Neural cell (in vitro differentiated cells): Measurements from ENCODE around the gene UBAP1. TPM values are rescaled to one million over a fixed set of nuclear protein-coding genes. Genes with fewer than 3 reads are reported as not detected.
"Not testable (repeated sequence)": the region's sequence is repeated elsewhere in the genome, so short reads cannot be mapped to it uniquely, and the experiment has no call there.

Experiments
- H2AFZ ChIP-seq: fragments of 200-600, 300-800 bp; sonication (generic), shearing (Covaris generic); 2 replicates; pipeline ENCODE4 v1.6.0; 2014; ENCODE audit warnings: low read depth, mild to moderate bottlenecking, antibody characterized with exemption, low read length, moderate library complexity
- H3F3A ChIP-seq: fragments of 200-600 bp; shearing (Covaris generic); 2 replicates; pipeline ENCODE4 v1.6.1; 2016; ENCODE audit warnings: mild to moderate bottlenecking, moderate library complexity, mixed read lengths, antibody characterized with exemption, low read length; ENCODE audit not compliant: insufficient read depth, poor library complexity, severe bottlenecking
- H3K27ac ChIP-seq: fragments of 200-600, 300-800 bp; sonication (generic), shearing (Covaris generic); 2 replicates; pipeline ENCODE4 v1.5.1; 2014; ENCODE audit warnings: mild to moderate bottlenecking, low read length, moderate library complexity
- H3K27me3 ChIP-seq: fragments of 300-800, 200-600 bp; sonication (generic), shearing (Covaris generic); 2 replicates; pipeline ENCODE4 v1.6.0; 2014; ENCODE audit warnings: mild to moderate bottlenecking, low read depth, low read length, moderate library complexity; ENCODE audit not compliant: insufficient read depth
- H3K36me3 ChIP-seq: fragments of 300-800, 200-600 bp; sonication (generic), shearing (Covaris generic); 2 replicates; pipeline ENCODE4 v1.5.1; 2014; ENCODE audit warnings: mild to moderate bottlenecking, antibody characterized with exemption, low read length, moderate library complexity; ENCODE audit not compliant: insufficient read depth
- H3K4me2 ChIP-seq: fragments of 300-800, 200-600 bp; sonication (generic), shearing (Covaris generic); 2 replicates; pipeline ENCODE4 v1.6.0; 2014; ENCODE audit warnings: mild to moderate bottlenecking, low read length
- H3K4me3 ChIP-seq: fragments of 300-800, 200-600 bp; sonication (generic), shearing (Covaris generic); 2 replicates; pipeline ENCODE4 v1.5.1; 2014; ENCODE audit warnings: mild to moderate bottlenecking, low read length, moderate library complexity
- H3K79me2 ChIP-seq: fragments of 200-600 bp; shearing (Covaris generic); replicated peaks from 2 replicates; pipeline ENCODE4 v1.6.0; 2014; ENCODE audit warnings: mild to moderate bottlenecking, low read length, moderate library complexity; ENCODE audit not compliant: insufficient read depth
- H3K9ac ChIP-seq: fragments of 300-800, 200-600 bp; sonication (generic), shearing (Covaris generic); 2 replicates; pipeline ENCODE4 v1.6.1; 2016; ENCODE audit warnings: mild to moderate bottlenecking, low read length, mixed read lengths
- H3K9me2 ChIP-seq: fragments of 200-600 bp; shearing (Covaris generic); 2 replicates; pipeline ENCODE4 v1.6.1; 2016; ENCODE audit warnings: mild to moderate bottlenecking, low read length, mixed read lengths; ENCODE audit not compliant: insufficient read depth
- H3K9me3 ChIP-seq: fragments of 200-600, 300-800 bp; sonication (generic), shearing (Covaris generic); 2 replicates; pipeline ENCODE4 v1.6.1; 2016; ENCODE audit warnings: mild to moderate bottlenecking, mixed run types, low read length, moderate library complexity, mixed read lengths
- H4K20me1 ChIP-seq: fragments of 200-600 bp; shearing (Covaris generic); 2 replicates; pipeline ENCODE4 v1.6.1; 2016; ENCODE audit warnings: mild to moderate bottlenecking, mixed run types; ENCODE audit not compliant: insufficient read depth
- CTCF ChIP-seq: fragments of 450-650 bp; IDR thresholded peaks from 2 replicates; pipeline ENCODE4 v1.5.1; 2014; ENCODE audit warnings: antibody characterized with exemption, mild to moderate bottlenecking, moderate library complexity; ENCODE audit not compliant: poor library complexity, severe bottlenecking
- EP300 ChIP-seq: fragments of 450-650 bp; conservative IDR thresholded peaks from 2 replicates; pipeline ENCODE4 v1.6.1; 2014; ENCODE audit warnings: antibody characterized with exemption, mild to moderate bottlenecking, moderate library complexity; ENCODE audit not compliant: poor library complexity, severe bottlenecking
- EZH2 ChIP-seq: fragments of 200-600, 300-800 bp; shearing (Covaris generic), sonication (generic); IDR thresholded peaks from 2 replicates; pipeline ENCODE4 v1.6.1; 2014; ENCODE audit warnings: antibody characterized with exemption, low read length, borderline replicate concordance, mild to moderate bottlenecking; ENCODE audit not compliant: insufficient read depth, poor library complexity, severe bottlenecking
- MXI1 ChIP-seq: fragments of 450-650 bp; conservative IDR thresholded peaks from 2 replicates; pipeline ENCODE4 v1.6.1; 2014; ENCODE audit warnings: antibody characterized with exemption, mild to moderate bottlenecking; ENCODE audit not compliant: poor library complexity, severe bottlenecking
- POLR2AphosphoS5 ChIP-seq: IDR thresholded peaks from 2 replicates; pipeline ENCODE4 v1.6.1; 2012
- RAD21 ChIP-seq: fragments of 450-650 bp; conservative IDR thresholded peaks from 2 replicates; pipeline ENCODE4 v1.6.1; 2014; ENCODE audit warnings: antibody characterized with exemption, mild to moderate bottlenecking, moderate library complexity
- REST ChIP-seq: IDR thresholded peaks from 2 replicates; pipeline ENCODE4 v1.6.1; 2012; ENCODE audit warnings: borderline replicate concordance
- SMC3 ChIP-seq: fragments of 450-650 bp; conservative IDR thresholded peaks from 2 replicates; pipeline ENCODE4 v1.6.1; 2014; ENCODE audit warnings: antibody characterized with exemption, mild to moderate bottlenecking, moderate library complexity; ENCODE audit not compliant: poor library complexity
- TAF1 ChIP-seq: IDR thresholded peaks from 2 replicates; pipeline ENCODE4 v1.6.1; 2012; ENCODE audit warnings: low read depth
- polyA plus RNA-seq: library from polyadenylated mRNA; depleted of rRNA; stranded (reverse); fragments of >200 nt; gene quantifications from 2 replicates; pipeline ENCODE4 v1.2.3, GENCODE V29; 2014
- small RNA-seq, 3 experiments: library from RNA; depleted of rRNA; stranded (forward); fragments of <200 nt; gene quantifications; one replicate each; pipeline ENCODE3, GENCODE V24; 2012

Gene UBAP1
- polyA plus RNA-seq, 1 donor from 2014 or later = 35.1 TPM

GRCh38 chr9:34292552-34292951 is 113.7 kb downstream of the UBAP1 start:
- no peak overlapping the region for H3K27ac ChIP-seq
- no peaks in the 10 kb centered on the region for H3K27me3 ChIP-seq

GRCh38 chr9:34301064-34301463 is 122.2 kb downstream of the UBAP1 start:
- H3K27me3 ChIP-seq, H3K9me3 ChIP-seq, H3F3A ChIP-seq, H3K27ac ChIP-seq, H2AFZ ChIP-seq, H3K9ac ChIP-seq, H4K20me1 ChIP-seq, H3K9me2 ChIP-seq, H3K79me2 ChIP-seq, H3K36me3 ChIP-seq, H3K4me3 ChIP-seq, H3K4me2 ChIP-seq: not testable (repeated sequence)

More at GRCh38 chr9:34292552-34292951, 113.7 kb downstream of the UBAP1 start:
- no peak overlapping the region for H3K4me3 ChIP-seq
- no peaks in the 10 kb centered on the region for H3K9me3 ChIP-seq
- H2AFZ ChIP-seq = no peak overlapping the region
- H3K9ac ChIP-seq = no peak overlapping the region
- H3F3A ChIP-seq = no peaks in the 10 kb centered on the region
- no peak overlapping the region for H3K4me2 ChIP-seq
- H3K79me2 ChIP-seq = no peaks in the 10 kb centered on the region
- no peaks in the 10 kb centered on the region for H3K36me3 ChIP-seq
- H4K20me1 ChIP-seq = no peaks in the 10 kb centered on the region
- TF ChIP-seq SMC3 (no peak), MXI1 (no peak), RAD21 (no peak), CTCF (no peak), POLR2AphosphoS5 (no peak), EZH2 (no peak), TAF1 (no peak), EP300 (no peak), REST (no peak)
- H3K9me2 ChIP-seq = no peaks in the 10 kb centered on the region

Small RNA genes lying within 50 kb of the gene (small RNA-seq; reads per million reads assigned to genes)
- gene AL353662.3 = 0 reads per million in 3 experiments
- 0 reads per million in 3 experiments for gene RNA5SP282
- 0.06 to 1.3 (median 0.07) reads per million in 3 experiments for gene RNU2-50P

Other genes with a start within 250 kb of the UBAP1 start
- 9.1 and 9.2 TPM in 2 replicates for gene UBAP2, start 130.2 kb upstream of the UBAP1 start, polyA plus RNA-seq
- gene DCAF12, start 52.3 kb upstream of the UBAP1 start, polyA plus RNA-seq = 37.5 and 37.7 TPM in 2 replicates
- 0.19 and 0.36 TPM in 2 replicates for gene KIF24, start 150.2 kb downstream of the UBAP1 start, polyA plus RNA-seq
- 62.6 and 88.3 TPM in 2 replicates for gene NUDT2, start 150.5 kb downstream of the UBAP1 start, polyA plus RNA-seq
- gene MYORG, start 197.9 kb downstream of the UBAP1 start, polyA plus RNA-seq = 0.58 and 1.0 TPM in 2 replicates